Measurements from ENCODE around the gene KCNK6.
"Not testable (repeated sequence)": the region's sequence is repeated elsewhere in the genome, so short reads cannot be mapped to it uniquely, and the experiment has no call there.

Gene KCNK6

GRCh38 chr19:38324431-38324830 is 4.8 kb downstream of the KCNK6 start:
- no peak for DNase-seq

GRCh38 chr19:38326591-38326990 is 6.9 kb downstream of the KCNK6 start:
- DNase-seq = no peak

DNA sequence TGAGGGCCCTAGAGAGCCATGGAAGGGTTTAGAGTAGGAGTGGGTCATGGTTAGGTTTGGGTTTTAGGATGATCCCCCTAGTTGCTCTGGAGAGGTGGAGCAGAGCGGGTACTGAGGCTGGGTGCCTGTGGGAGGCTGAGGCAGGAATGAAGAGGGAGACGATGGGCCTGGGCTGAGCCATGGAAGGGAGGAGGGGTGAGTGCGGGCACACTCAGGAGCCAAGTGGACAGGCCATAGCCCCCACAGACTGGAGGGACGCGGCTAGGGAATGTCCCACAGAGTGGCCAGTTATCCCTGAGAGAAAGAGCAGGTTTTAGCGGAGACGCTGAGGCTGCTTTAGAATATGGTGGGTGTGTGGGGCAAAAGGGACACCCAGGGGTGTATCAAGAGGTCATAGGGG is 10.0 kb downstream of the KCNK6 start:
- no peak for DNase-seq

DNA sequence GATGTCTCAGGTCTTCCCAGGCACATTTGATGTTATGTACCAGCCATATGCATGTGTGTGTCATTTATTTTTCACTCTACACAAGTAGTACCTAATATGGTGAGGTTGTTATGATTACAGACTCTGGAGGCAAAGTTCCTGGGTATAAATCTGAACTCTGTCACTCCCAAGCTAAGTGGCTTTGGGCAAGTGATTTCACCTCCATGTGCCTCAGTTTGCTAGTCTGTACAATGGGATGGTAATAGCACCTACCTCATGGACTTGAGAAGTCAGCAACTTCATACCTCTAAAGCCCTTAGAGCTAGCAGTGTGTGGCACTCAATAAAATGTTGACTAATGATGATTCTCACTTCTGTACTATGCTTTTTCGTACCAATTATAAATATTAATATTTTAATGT is 12.1 kb downstream of the KCNK6 start:
- DNase-seq = no peak

DNA sequence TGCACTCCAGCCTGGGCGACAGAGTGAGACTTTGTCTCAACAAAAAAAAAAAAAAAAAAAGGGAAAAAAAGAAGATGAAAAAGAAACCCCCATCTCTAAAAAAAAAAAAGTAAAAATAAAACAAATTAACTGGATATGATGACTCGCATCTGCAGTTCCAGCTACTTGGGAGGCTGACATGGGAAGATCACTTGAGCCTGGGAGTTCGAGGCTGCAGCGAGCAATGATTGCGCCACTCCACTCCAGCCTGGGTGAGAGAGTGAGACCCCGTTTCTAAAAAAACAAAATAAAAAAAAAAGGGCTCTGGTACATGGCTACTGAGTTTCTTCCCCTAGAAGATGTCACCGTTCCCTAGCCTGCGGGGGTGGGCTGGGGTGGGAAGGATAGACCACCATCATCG is 13.6 kb downstream of the KCNK6 start:
- DNase-seq = no peak

DNA sequence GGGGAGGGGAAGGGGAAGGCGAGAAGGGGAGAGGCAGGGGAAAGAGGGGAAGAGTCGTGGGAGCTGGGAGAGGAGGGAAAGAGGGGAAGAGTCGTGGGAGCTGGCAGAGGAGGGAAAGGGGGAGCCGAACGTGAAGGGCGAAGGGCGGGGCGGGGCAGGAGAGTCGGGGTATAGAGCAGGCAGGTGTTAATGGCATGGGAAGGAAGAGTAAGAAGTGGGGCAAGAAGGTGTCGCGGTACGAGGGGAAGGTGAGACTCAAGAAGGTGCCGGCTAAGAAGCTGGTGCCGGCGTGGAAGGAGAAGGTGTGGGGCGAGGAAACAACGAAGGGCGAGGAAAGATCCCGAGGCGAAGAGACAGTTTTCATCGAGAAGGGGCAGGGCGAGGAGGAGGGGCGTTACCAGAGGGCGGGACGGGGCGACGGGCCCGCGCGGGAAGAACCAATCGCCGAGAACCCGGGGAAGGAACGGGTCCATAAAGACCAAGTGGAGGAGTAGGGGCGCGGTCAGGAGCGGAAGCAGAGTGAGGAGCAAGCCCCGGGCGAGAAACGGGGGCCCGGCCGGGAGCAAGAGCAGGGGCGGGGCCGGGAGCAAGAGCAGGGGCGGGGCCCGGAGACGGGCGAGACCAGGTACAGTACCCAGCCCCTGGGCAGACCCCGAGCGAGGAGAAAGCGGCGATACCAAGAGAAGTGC is 16.4 kb downstream of the KCNK6 start:
- DNase-seq = peak; percentile 96

DNA sequence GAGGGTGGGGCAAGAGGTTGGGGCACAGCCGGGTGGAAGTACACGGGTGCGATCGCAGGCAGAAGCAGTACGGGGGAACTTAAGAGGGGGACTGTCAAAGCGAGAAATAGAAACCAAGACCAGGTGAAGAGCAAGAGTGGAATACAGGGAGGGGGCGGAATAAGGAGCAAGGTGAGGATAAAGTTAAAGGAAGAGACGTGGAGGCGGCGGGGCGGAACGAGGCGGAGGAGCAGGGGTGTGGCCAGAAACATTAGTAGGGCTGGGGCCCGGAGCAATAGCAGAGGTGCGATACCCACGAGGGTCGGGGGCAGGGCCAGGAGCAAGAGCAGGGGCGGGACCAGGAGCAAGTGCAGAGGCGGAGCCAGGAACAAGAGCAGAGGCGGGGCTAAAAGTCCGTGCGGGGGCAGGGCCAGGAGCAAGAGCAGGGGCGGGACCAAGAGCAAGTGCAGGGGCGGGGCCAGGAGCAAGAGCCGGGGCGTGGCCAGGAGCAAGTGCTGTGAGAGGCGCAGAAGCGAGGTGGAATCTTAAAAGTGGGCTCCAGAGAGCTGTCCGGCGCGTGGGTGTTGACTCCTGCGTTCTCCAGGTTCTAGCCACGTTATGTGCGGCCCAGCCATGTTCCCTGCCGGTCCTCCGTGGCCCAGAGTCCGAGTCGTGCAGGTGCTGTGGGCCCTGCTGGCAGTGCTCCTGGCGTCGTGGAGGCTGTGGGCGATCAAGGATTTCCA is 17.2 kb downstream of the KCNK6 start:
- peak; percentile 86 for DNase-seq

DNA sequence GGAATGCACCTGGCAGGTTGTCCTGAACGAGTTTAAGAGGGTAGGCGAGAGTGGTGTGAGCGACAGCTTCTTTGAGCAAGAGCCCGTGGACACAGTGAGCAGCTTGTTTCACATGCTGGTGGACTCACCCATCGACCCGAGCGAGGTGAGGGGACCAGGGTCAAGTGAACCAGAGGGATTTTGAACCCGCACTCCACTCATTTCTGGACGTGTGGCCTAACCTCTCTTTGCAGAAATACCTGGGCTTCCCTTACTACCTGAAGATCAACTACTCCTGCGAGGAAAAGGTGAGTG is 17.7 kb downstream of the KCNK6 start:
- no peak for DNase-seq

DNA sequence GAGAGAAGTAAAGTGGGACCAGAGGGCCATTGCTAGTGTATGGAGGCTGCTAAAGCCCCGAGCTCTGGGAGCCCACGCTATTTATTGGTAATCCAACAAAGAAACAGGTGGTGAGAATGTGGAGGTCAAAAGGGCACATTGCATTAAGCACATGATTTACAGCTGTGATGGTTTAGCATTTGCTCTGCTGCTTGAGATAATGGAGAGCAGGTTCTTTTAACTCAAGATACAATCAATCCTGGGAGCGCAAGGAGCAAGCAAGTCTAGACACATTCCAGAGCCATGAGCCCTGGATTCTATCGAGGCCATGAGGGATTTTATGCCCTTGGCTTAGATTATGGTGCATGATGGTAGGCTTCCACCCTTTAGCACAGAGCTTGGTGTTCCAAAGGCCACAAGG is 19.4 kb downstream of the KCNK6 start:
- not testable (repeated sequence) for DNase-seq

DNA sequence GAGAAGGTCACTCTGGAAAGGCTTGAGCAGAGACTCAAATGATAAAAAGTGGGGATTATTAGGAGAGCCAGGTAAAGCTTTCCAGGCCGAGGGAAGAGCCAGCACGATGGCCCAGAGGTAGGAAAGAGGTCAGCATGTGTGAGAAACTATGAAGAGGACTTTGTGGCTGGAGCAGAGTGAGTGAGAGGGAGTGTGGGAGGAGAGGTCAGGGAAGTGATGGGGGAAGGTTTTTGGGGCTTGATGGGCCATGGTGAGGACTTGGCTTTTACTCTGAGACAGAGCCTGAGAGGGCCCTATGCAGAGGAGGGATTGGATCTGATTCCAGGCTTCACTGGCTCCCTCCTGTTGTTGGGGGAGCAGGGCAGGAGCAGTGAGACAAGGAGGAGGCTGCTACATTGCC is 21.3 kb downstream of the KCNK6 start:
- no peak for DNase-seq

GRCh38 chr19:38346837-38347236 is 27.2 kb downstream of the KCNK6 start:
- DNase-seq = no peak

- DNase-seq = no peak
These were observed 31.2 kb downstream of the KCNK6 start for GRCh38 chr19:38350883-38351282.

- no peak for DNase-seq
These were observed 32.3 kb downstream of the KCNK6 start for GRCh38 chr19:38351865-38352395.

DNA sequence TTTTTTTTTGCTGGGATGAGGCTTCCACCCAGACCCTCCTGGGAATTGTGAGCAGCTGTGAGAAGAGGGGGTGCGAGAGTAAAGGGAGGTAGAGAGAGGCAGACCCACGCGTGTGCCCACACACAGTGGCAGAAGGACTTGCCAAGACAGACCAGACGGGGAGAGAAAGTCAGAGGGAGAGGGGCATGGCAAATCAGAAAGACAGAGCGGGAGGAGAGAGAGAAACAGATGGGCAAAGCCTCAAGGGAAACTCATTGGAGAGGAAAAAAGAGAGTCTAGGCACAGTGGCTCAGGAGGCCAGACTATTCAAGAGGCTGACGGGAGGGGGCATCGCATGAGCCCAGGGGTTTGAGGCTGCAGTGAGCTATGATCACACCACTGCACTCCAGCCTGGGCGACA is 33.0 kb downstream of the KCNK6 start:
- DNase-seq = no peak

GRCh38 chr19:38355728-38356725 is 36.4 kb downstream of the KCNK6 start:
- DNase-seq = no peak

- no peak for DNase-seq
These were observed 38.4 kb downstream of the KCNK6 start for GRCh38 chr19:38358071-38358470.

DNA sequence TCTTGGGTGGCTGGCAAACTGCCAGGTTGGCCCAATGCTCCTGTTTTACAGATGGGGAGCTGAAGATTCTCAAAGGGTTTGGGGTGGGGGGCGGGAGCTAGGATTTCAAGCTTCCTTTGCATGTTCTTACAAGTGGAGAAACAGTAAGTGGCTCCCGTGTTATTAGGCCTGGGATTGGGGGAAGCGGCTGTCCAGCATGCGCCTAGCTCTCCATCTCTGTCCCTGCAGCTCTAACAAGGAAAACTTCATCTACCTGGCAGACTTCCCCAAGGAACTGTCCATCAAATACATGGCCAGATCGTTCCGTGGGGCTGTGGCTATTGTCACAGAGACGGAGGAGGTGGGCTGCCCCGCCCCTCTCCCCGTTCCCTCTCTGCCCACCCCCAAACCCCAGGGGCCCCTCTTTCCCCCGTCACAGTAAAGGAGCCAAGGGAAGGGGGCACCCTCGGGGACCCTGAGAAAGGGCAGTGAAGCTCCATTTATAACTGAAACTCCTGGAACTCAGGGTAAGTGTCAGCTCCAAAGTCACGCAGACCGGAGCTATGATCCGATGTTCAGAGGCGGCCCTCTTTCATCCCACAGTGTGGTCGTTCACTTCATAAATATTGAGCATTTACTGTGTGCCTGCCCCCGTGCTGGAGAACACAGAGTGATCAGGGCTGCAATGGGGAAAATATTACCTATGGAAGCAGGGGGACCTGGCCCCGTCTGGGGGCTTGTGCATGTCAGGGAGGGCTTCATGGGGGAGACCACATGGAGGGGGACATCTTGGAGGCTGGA is 39.8 kb downstream of the KCNK6 start:
- DNase-seq = no peak

DNA sequence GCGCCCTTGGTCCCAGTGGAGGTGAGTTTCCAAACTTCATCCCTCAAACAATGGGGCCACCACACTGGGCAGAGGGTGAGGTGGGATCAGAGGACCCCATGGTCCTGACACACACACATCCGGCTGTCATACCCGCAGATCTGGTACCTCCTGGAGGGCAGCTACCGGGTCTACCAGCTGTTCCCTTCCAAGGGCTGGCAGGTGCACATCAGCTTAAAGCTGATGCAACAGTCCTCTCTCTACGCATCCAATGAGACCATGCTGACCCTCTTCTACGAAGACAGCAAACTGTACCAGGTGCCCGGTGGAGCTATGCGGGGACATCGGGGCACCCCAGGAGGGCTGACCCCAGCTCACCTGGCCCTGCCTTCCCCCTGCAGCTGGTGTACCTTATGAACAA is 40.7 kb downstream of the KCNK6 start:
- no peak for DNase-seq

DNA sequence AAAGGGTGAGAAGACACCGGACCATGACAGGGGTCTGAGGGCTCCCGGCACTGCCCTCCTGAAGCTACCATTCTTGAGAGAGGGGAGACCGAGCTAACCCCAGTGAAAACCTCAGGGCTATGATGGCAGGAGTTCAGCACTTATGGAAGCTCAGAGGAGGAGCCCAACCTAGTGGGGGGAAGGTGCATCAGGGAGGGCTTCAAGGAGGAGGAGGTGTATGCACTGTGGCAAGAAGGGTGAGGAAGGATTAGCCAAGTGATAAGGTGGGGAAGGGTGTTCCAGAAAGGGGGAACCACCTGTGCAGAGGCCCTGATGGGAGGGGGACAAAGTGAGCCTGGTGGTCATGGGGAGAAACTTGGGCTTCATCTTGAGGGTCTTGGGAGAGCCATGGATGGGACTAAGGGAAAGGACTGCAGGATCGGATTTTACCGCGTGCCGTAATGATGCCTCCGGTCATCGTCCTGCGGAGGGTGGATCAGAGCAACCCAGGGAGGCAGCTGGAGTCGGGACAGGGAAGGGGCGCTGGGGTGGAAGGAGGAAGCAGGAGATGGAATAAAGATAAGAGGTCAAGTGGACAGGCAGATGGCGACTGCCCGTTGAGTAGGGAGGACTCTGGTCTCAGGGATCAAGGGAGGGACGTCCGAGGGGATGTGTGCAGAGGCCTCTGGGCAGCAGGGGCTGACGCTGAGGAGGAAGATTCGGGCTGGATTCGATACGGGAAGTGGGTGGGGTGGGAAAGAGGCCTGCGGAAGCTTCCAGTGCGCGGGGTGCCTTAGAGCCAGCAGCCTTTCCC is 41.4 kb downstream of the KCNK6 start:
- DNase-seq = no peak

- peak; percentile 75 for DNase-seq
These were observed 42.0 kb downstream of the KCNK6 start for GRCh38 chr19:38361633-38362075.

DNA sequence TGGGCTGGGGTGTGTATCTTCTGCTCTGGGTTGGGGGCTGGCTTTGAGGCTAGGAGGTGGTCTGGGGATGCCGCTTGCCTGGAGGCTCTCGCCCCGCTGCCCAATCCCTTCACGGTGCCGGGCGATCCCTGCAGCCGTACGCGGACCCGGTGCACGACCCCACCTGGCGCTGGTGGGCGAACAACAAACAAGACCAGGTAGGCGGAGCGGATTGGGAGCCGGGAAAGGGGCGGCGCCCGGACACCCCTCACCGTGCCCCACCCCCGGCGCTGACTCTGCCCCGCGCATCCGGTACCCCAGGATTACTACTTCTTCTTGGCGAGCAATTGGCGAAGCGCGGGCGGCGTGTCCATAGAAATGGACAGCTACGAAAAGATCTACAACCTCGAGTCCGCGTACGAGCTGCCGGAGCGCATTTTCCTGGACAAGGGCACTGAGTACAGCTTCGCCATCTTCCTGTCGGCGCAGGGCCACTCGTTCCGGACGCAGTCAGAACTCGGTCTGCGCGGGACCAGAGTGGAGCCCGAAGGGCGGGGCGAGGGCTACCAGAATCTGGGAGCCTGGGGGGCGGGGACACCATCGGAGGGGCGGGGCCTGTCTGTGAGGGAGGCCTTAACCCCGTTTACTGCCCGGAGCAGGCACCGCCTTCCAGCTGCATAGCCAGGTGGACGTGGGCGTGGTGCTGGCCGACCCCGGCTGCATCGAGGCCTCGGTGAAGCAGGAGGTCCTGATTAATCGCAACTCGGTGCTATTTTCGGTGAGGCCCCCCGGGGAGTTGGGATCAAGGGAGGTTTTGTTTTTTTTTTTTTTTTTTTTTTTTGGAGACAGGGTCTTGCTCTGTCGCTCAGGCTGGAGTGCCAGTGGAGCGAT is 42.7 kb downstream of the KCNK6 start:
- DNase-seq = peak; percentile 49

Data from DMS153 (cell line).